Keratinocyte (primary cell): ENCODE data around the gene TMEM94. TPM values are rescaled to one million over a fixed set of nuclear protein-coding genes. Genes with fewer than 3 reads are reported as not detected.

Source experiments
- DNase-seq: peaks from one replicate; pipeline ENCODE4 v3.0.0-alpha.2; 2011; ENCODE audit warnings: low read depth, missing footprints, low spot score
- FAIRE-seq: peaks from 2 replicates; lab custom pipeline; 2011; peaks lifted over from hg19 to GRCh38; lab: Jason Lieb, UNC
- H2AFZ ChIP-seq: 2 replicates; pipeline ENCODE4 v1.6.0; 2012; ENCODE audit warnings: low read length, control low read depth, inconsistent platforms; ENCODE audit not compliant: control insufficient read depth
- H3K27ac ChIP-seq: 2 replicates; pipeline ENCODE4 v1.5.1; 2011; ENCODE audit warnings: low read length; ENCODE audit not compliant: control insufficient read depth, insufficient read depth
- H3K27me3 ChIP-seq: 3 replicates; pipeline ENCODE4 v1.6.0; 2011; ENCODE audit warnings: low read length; ENCODE audit not compliant: control insufficient read depth, insufficient read depth; ENCODE audit errors: extremely low read depth
- H3K36me3 ChIP-seq, 2 experiments: 2 replicates in 1 of 2; 3 replicates in 1 of 2; pipeline ENCODE4 v1.5.1; 2011; ENCODE audit warnings: low read length in 2 of 2, mild to moderate bottlenecking in 1 of 2; ENCODE audit not compliant: control insufficient read depth in 2 of 2, insufficient read depth in 2 of 2; ENCODE audit errors: extremely low read depth in 1 of 2
- H3K4me1 ChIP-seq: 3 replicates; pipeline ENCODE4 v1.5.1; 2011; ENCODE audit warnings: low read length; ENCODE audit not compliant: control insufficient read depth, insufficient read depth; ENCODE audit errors: extremely low read depth
- H3K4me2 ChIP-seq: 3 replicates; pipeline ENCODE4 v1.6.0; 2011; ENCODE audit warnings: low read depth, low read length; ENCODE audit not compliant: control insufficient read depth, insufficient read depth; ENCODE audit errors: extremely low read depth
- H3K4me3 ChIP-seq, 3 experiments: fragments of 200-600 bp in 1 of 3; sonication (generic) in 1 of 3; 2 replicates in 2 of 3; 3 replicates in 1 of 3; pipeline ENCODE4 v1.5.1; 2011 to 2016; ENCODE audit warnings: low read length in 3 of 3, mild to moderate bottlenecking in 3 of 3, control low read depth in 2 of 3, inconsistent platforms in 1 of 3, low read depth in 1 of 3, mixed read lengths in 1 of 3, mixed run types in 1 of 3, moderate library complexity in 1 of 3; ENCODE audit not compliant: control insufficient read depth in 2 of 3, insufficient read depth in 2 of 3; ENCODE audit errors: extremely low read depth in 1 of 3
- H3K79me2 ChIP-seq: 2 replicates; pipeline ENCODE4 v1.6.0; 2012; ENCODE audit warnings: low read length; ENCODE audit not compliant: control insufficient read depth, insufficient read depth
- H3K9ac ChIP-seq: 3 replicates; pipeline ENCODE4 v1.6.0; 2011; ENCODE audit warnings: low read length; ENCODE audit not compliant: control insufficient read depth, insufficient read depth; ENCODE audit errors: extremely low read depth
- H3K9me1 ChIP-seq: 3 replicates; pipeline ENCODE4 v1.6.0; 2011; ENCODE audit warnings: low read length; ENCODE audit not compliant: control insufficient read depth, insufficient read depth; ENCODE audit errors: extremely low read depth
- H3K9me3 ChIP-seq: 2 replicates; pipeline ENCODE4 v1.5.1; 2012; ENCODE audit warnings: low read depth, low read length; ENCODE audit not compliant: control insufficient read depth
- H4K20me1 ChIP-seq: 3 replicates; pipeline ENCODE4 v1.6.0; 2011; ENCODE audit warnings: low read length; ENCODE audit not compliant: control insufficient read depth, insufficient read depth; ENCODE audit errors: extremely low read depth
- EZH2 ChIP-seq: IDR thresholded peaks from one replicate; pipeline ENCODE4 v1.6.1; 2012; ENCODE audit warnings: inconsistent platforms, mild to moderate bottlenecking, low read length, moderate library complexity
- dilution Hi-C: fragments of 300-500 bp; cut with MboI; formaldehyde crosslinking; loops from one replicate; pipeline ENCODE4 v1.7.0; 2020; ENCODE audit warnings: low sequenced_read_pairs; ENCODE audit not compliant: extremely low pct_ligation_motif_present
- polyA plus RNA-seq, 5 experiments: library from polyadenylated mRNA; depleted of rRNA in 3 of 5; stranded (reverse) in 3 of 5; stranded (forward) in 1 of 5; unstranded in 1 of 5; fragments of >200 nt; gene quantifications; 1 replicate in 1 of 5; 2 replicates in 3 of 5; 3 replicates in 1 of 5; pipeline versions ENCODE4 v1.2.1 to v1.2.3, GENCODE V29; 2011 to 2012; ENCODE audit warnings: missing spikeins in 2 of 5, low read depth in 1 of 5, low replicate concordance in 1 of 5
- TF ChIP-seq, protein P1 (sequence below), 3 experiments: IDR thresholded peaks in 1 of 3; conservative IDR thresholded peaks in 1 of 3; optimal IDR thresholded peaks in 1 of 3; 2 replicates in 2 of 3; 3 replicates in 1 of 3; pipeline versions ENCODE3 to v1.5.1; 2011; ENCODE audit warnings: low read length in 3 of 3, mild to moderate bottlenecking in 3 of 3, moderate library complexity in 2 of 3, control low read depth in 1 of 3, inconsistent platforms in 1 of 3; ENCODE audit not compliant: insufficient read depth in 2 of 3; ENCODE audit errors: extremely low read depth in 1 of 3

The TMEM94 gene
- polyA plus RNA-seq, 1 donor (not counting 4 experiments of a cell fraction or from before 2014, with no cell fraction given), result 13.6 TPM

DNA sequence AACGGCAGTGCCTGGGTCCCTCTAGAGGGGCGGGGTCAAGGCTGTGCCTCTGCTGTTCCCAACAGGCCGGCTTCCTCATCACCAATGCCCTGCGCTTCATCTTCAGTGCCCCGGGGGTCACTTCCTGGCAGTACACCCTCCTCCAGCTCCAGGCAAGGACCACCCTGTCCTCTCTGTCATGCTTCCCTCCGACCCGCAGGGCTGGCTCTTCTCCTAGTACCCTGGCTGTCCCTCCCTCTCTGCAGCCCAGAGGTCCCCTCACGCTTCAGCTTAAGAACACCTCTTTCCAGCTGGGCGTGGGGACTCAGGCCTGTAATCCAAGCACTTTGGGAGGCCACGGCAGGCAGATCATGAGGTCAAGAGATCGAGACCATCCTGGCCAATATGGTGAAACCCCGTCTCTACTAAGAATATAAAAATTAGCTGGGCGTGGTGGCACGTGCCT lies 33.1 kb downstream of the TMEM94 start:
- H3K4me1 ChIP-seq, result no peaks in the 10 kb centered on the region
- no peaks in the 10 kb centered on the region for H3K9me3 ChIP-seq
- no peaks in the 10 kb centered on the region for H3K79me2 ChIP-seq
- peaks cover 4 to 6% of the 10 kb centered on the region in 2 experiments for H3K36me3 ChIP-seq
- DNase-seq (no peak), FAIRE-seq (no peak)
- dilution Hi-C loops, result no loop called here
- no peak overlapping the region for H2AFZ ChIP-seq
- no peak overlapping the region for H3K27ac ChIP-seq
- no peak overlapping the region for H3K4me3 ChIP-seq
- no peak overlapping the region for H3K9ac ChIP-seq
- no peak overlapping the region for H3K4me2 ChIP-seq
- H3K9me1 ChIP-seq, result no peaks in the 10 kb centered on the region
- H3K27me3 ChIP-seq, result no peaks in the 10 kb centered on the region
- no peak for TF ChIP-seq EZH2
- TF ChIP-seq, protein P1, sequence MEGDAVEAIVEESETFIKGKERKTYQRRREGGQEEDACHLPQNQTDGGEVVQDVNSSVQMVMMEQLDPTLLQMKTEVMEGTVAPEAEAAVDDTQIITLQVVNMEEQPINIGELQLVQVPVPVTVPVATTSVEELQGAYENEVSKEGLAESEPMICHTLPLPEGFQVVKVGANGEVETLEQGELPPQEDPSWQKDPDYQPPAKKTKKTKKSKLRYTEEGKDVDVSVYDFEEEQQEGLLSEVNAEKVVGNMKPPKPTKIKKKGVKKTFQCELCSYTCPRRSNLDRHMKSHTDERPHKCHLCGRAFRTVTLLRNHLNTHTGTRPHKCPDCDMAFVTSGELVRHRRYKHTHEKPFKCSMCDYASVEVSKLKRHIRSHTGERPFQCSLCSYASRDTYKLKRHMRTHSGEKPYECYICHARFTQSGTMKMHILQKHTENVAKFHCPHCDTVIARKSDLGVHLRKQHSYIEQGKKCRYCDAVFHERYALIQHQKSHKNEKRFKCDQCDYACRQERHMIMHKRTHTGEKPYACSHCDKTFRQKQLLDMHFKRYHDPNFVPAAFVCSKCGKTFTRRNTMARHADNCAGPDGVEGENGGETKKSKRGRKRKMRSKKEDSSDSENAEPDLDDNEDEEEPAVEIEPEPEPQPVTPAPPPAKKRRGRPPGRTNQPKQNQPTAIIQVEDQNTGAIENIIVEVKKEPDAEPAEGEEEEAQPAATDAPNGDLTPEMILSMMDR (optimal IDR thresholded peaks at IDR 0.05 in 1 of 3, IDR thresholded peaks at IDR 0.05 in 1 of 3, conservative IDR thresholded peaks at IDR 0.05 in 1 of 3; ENCODE audit: extremely low read depth in 1 of 3, insufficient read depth in 2 of 3, low read length in 3 of 3), result no peak
- no peaks in the 10 kb centered on the region for H4K20me1 ChIP-seq

DNA sequence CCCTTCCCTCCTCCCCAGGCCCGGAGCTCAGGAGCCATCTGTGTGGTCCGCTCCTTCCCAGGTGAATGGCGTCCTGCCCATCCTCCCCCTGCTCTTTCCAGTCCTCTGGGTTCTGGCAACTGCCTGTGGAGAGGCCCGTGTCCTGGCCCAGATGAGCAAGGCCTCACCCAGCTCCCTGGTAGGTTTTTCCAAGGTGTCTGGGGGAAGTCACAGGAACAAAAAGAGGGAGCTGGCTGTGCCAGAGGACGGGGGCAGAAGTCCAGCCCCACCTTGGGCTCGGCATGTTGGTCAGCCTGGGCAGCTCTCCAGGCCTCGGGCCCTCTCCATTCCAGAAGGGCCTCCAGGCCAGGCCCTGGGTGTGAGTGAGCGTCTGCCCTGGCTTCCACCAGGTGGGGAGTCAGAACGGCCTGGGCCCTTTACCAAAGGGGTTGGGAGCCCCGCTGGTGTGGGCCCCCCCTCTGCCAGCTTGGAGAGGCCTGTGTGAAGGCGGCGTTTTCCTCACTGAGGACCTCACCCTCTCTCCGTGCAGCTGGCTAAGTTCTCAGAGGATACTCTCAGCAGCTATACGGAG lies 33.8 kb downstream of the TMEM94 start:
- Histone ChIP-seq H3K79me2 (no peaks in the 10 kb centered on the region), H3K4me3 (no peak overlapping the region), H3K9ac (no peak overlapping the region), H3K4me2 (no peak overlapping the region), H3K27ac (no peak overlapping the region), H3K9me1 (no peaks in the 10 kb centered on the region), H3K27me3 (no peaks in the 10 kb centered on the region), H2AFZ (no peak overlapping the region), H3K9me3 (no peaks in the 10 kb centered on the region), H3K36me3 (peaks cover 6 to 7% of the 10 kb centered on the region in 2 experiments), H4K20me1 (no peaks in the 10 kb centered on the region), H3K4me1 (no peaks in the 10 kb centered on the region)
- dilution Hi-C loops, result no loop called here
- TF ChIP-seq EZH2, result no peak
- TF ChIP-seq, protein P1 (optimal IDR thresholded peaks at IDR 0.05 in 1 of 3, IDR thresholded peaks at IDR 0.05 in 1 of 3, conservative IDR thresholded peaks at IDR 0.05 in 1 of 3; ENCODE audit: extremely low read depth in 1 of 3, insufficient read depth in 2 of 3, low read length in 3 of 3), result no peak
- no peak for FAIRE-seq
- DNase-seq, result no peak
